ENCODE results near the gene SLC6A11.

SLC6A11 gene

GRCh38 chr3:10941972-10942371, 125.9 kb downstream of the SLC6A11 start:
- Histone ChIP-seq H3K36me3 (ENCODE audit: insufficient read depth) (no peaks in the 10 kb centered on the region), H3K4me3 (IDR thresholded peaks at IDR 0.05; ENCODE audit: insufficient read depth, low read depth, low read length) (no peak overlapping the region), H3K27ac (no peak overlapping the region), H4K20me1 (ENCODE audit: insufficient read depth) (no peaks in the 10 kb centered on the region), H2AFZ (ENCODE audit: low read depth) (no peak overlapping the region), H3K4me2 (no peak overlapping the region), H3K9ac (no peak overlapping the region), H3K27me3 (ENCODE audit: insufficient read depth, low read depth) (no peaks in the 10 kb centered on the region), H3K79me2 (ENCODE audit: insufficient read depth, low read depth) (no peaks in the 10 kb centered on the region), H3K4me1 (ENCODE audit: low read depth, poor library complexity, severe bottlenecking) (no peaks in the 10 kb centered on the region)
- peak; percentile 48 for TF ChIP-seq CTCF (conservative IDR thresholded peaks at IDR 0.05; ENCODE audit: low read depth, low read length)

- Histone ChIP-seq H3K9ac (no peak overlapping the region), H2AFZ (ENCODE audit: low read depth) (no peak overlapping the region), H4K20me1 (ENCODE audit: insufficient read depth) (no peaks in the 10 kb centered on the region), H3K79me2 (ENCODE audit: insufficient read depth, low read depth) (no peaks in the 10 kb centered on the region), H3K36me3 (ENCODE audit: insufficient read depth) (no peaks in the 10 kb centered on the region), H3K4me2 (no peak overlapping the region), H3K27me3 (ENCODE audit: insufficient read depth, low read depth) (no peaks in the 10 kb centered on the region), H3K4me3 (IDR thresholded peaks at IDR 0.05; ENCODE audit: insufficient read depth, low read depth, low read length) (no peak overlapping the region), H3K27ac (no peak overlapping the region), H3K4me1 (ENCODE audit: low read depth, poor library complexity, severe bottlenecking) (no peaks in the 10 kb centered on the region)
- TF ChIP-seq CTCF (conservative IDR thresholded peaks at IDR 0.05; ENCODE audit: low read depth, low read length): no peak
These were observed 126.7 kb downstream of the SLC6A11 start for GRCh38 chr3:10942690-10943205.

GRCh38 chr3:10944866-10945265, 128.8 kb downstream of the SLC6A11 start:
- no peak overlapping the region for H3K4me2 ChIP-seq
- TF ChIP-seq CTCF (conservative IDR thresholded peaks at IDR 0.05; ENCODE audit: low read depth, low read length): no peak
- no peak overlapping the region for H2AFZ ChIP-seq (ENCODE audit: low read depth)
- H3K4me3 ChIP-seq (IDR thresholded peaks at IDR 0.05; ENCODE audit: insufficient read depth, low read depth, low read length): no peak overlapping the region
- no peaks in the 10 kb centered on the region for H3K4me1 ChIP-seq (ENCODE audit: low read depth, poor library complexity, severe bottlenecking)
- no peak overlapping the region for H3K27ac ChIP-seq
- H3K79me2 ChIP-seq (ENCODE audit: insufficient read depth, low read depth): no peaks in the 10 kb centered on the region
- no peak overlapping the region for H3K9ac ChIP-seq
- no peaks in the 10 kb centered on the region for H3K27me3 ChIP-seq (ENCODE audit: insufficient read depth, low read depth)
- H4K20me1 ChIP-seq (ENCODE audit: insufficient read depth): no peaks in the 10 kb centered on the region
- no peaks in the 10 kb centered on the region for H3K36me3 ChIP-seq (ENCODE audit: insufficient read depth)

- Histone ChIP-seq H3K27me3 (ENCODE audit: insufficient read depth, low read depth) (no peaks in the 10 kb centered on the region), H3K4me3 (IDR thresholded peaks at IDR 0.05; ENCODE audit: insufficient read depth, low read depth, low read length) (no peak overlapping the region), H3K27ac (no peak overlapping the region)
These were observed 129.8 kb downstream of the SLC6A11 start for GRCh38 chr3:10945683-10946287.

More at GRCh38 chr3:10945683-10946287, 129.8 kb downstream of the SLC6A11 start:
- Histone ChIP-seq H3K36me3 (ENCODE audit: insufficient read depth) (no peaks in the 10 kb centered on the region), H2AFZ (ENCODE audit: low read depth) (no peak overlapping the region), H3K79me2 (ENCODE audit: insufficient read depth, low read depth) (no peaks in the 10 kb centered on the region), H3K4me1 (ENCODE audit: low read depth, poor library complexity, severe bottlenecking) (no peaks in the 10 kb centered on the region), H3K9ac (no peak overlapping the region), H4K20me1 (ENCODE audit: insufficient read depth) (no peaks in the 10 kb centered on the region), H3K4me2 (no peak overlapping the region)
- peak; percentile 74 for TF ChIP-seq CTCF (conservative IDR thresholded peaks at IDR 0.05; ENCODE audit: low read depth, low read length)

Measured in KMS-11 (cell line).